Right lobe of liver (tissue), 4 donors: ENCODE results near the gene OR8B8.

Experiments used
- CTCF ChIP-seq, 4 donors: fragments of 200-600 bp in 3 of 4; fragments of 450-650 bp in 1 of 4; IDR thresholded peaks; one replicate each; pipeline versions ENCODE4 v1.5.1 to v1.8.0; 2016 to 2022; ENCODE audit warnings: antibody characterized with exemption in 4 of 4, mild to moderate bottlenecking in 2 of 4
- POLR2A ChIP-seq: fragments of 450-650 bp; IDR thresholded peaks from one replicate; pipeline ENCODE4 v1.6.1; 2017; ENCODE audit warnings: antibody characterized with exemption, mild to moderate bottlenecking
- donor health status: DM: no; HTN: no; CAD: no.
- donor health status: DM: no; HTN: no; CAD: no.
- donor health status: DM: no; HTN: yes; CAD: no.

- TF ChIP-seq CTCF (IDR thresholded peaks at IDR 0.05), result no peak
- no peak for TF ChIP-seq POLR2A
These were observed 2.6 kb downstream of the OR8B8 start for GRCh38 chr11:124442847-124443246.
